Pancreas (tissue), 10 donors: ENCODE measurements around the gene DNAH6. TPM values are rescaled to one million over a fixed set of nuclear protein-coding genes. Genes with fewer than 3 reads are reported as not detected.
"Not testable (repeated sequence)": the region's sequence is repeated elsewhere in the genome, so short reads cannot be mapped to it uniquely, and the experiment has no call there.

Source experiments
- ATAC-seq, 4 donors: fragments of 200-7000 bp; cut with Tn5 transposase; one replicate each; pipeline versions ENCODE4 v1.8.0 to v1.9.1; 2020; ENCODE audit warnings: mild to moderate bottlenecking in 4 of 4, moderate library complexity in 4 of 4
- DNase-seq, 6 donors: peaks; one replicate each; pipeline ENCODE4 v3.0.0-alpha.2; 2020
- FAIRE-seq: peaks from 2 replicates; lab custom pipeline; 2012; peaks lifted over from hg19 to GRCh38; lab: Jason Lieb, UNC
- H3K27ac ChIP-seq, 4 donors: fragments of 200-600 bp; sonication (generic); 1 replicate in 3 of 4; 2 replicates in 1 of 4; pipeline versions ENCODE4 v1.5.0 to v1.8.0; 2020
- H3K27me3 ChIP-seq, 4 donors: fragments of 200-600 bp; one replicate each; pipeline ENCODE4 v1.8.0; 2021
- H3K36me3 ChIP-seq, 3 donors: fragments of 200-600 bp; sonication (generic) in 1 of 3; one replicate each; pipeline versions ENCODE4 v1.5.0 to v1.8.0; 2020 to 2021
- H3K4me1 ChIP-seq, 3 donors: fragments of 200-600 bp; one replicate each; pipeline ENCODE4 v1.8.0; 2021
- H3K4me3 ChIP-seq, 4 donors: fragments of 200-600 bp; sonication (generic) in 2 of 4; one replicate each; pipeline versions ENCODE4 v1.5.0 to v1.8.0; 2020 to 2021
- H3K9me3 ChIP-seq, 4 donors: fragments of 200-600 bp; one replicate each; pipeline ENCODE4 v1.8.0; 2021
- WGBS, 2 donors: extraction: QIAGEN DNeasy Blood & Tissue Kit; methylation state at CpG; one replicate each; pipeline ENCODE4 v1.1.7; 2013; 5-methylcytosine and 5-hydroxymethylcytosine counted together
- intact Hi-C, 3 donors: fragments of 100-400 bp; cut with DNase I; formaldehyde crosslinking; loops; one replicate each; pipeline versions ENCODE4 v1.11.1 to v1.14.2; 2022
- polyA plus RNA-seq, 2 donors: library from polyadenylated mRNA; stranded (reverse); fragments of 200-250 nt; gene quantifications; one replicate each; pipeline ENCODE4 v1.2.3, GENCODE V29; 2013
- total RNA-seq, 6 donors: library from RNA; stranded (reverse); fragmentation: NEBNext Ultra II Directional in 4 of 6; extraction: Animal tissue kit (Norgen Biotek cat#: 25700) in 4 of 6; gene quantifications; one replicate each; pipeline versions ENCODE4 v1.2.1 to v1.2.4, GENCODE V29; 2021 to 2023
- TF ChIP-seq, protein P1 (sequence below), 4 donors: fragments of 200-600 bp; sonication (generic) in 3 of 4; IDR thresholded peaks; one replicate each; pipeline versions ENCODE4 v1.5.0 to v1.8.0; 2021; ENCODE audit warnings: antibody characterized with exemption in 4 of 4
- donor health status: healthy with polysubstance abuse.
- donor health status: DM: no; HTN: no; CAD: no; lungs with moderate emphysema.
- donor health status: DM: no; HTN: no; CAD: no.
- donor health status: control.
- donor health status: control.
- donor health status: Bipolar disorder and iron deficiency.
- donor health status: DM: yes; HTN: yes; CAD: no.
- donor health status: DM: no; HTN: no; CAD: no.
- donor health status: DM: no; HTN: no; CAD: no.
- donor health status: DM: yes; HTN: yes; CAD: no.

The DNAH6 gene
- total and polyA plus RNA-seq, 8 donors = 0.19 to 1.6 (median 0.81) TPM

DNA sequence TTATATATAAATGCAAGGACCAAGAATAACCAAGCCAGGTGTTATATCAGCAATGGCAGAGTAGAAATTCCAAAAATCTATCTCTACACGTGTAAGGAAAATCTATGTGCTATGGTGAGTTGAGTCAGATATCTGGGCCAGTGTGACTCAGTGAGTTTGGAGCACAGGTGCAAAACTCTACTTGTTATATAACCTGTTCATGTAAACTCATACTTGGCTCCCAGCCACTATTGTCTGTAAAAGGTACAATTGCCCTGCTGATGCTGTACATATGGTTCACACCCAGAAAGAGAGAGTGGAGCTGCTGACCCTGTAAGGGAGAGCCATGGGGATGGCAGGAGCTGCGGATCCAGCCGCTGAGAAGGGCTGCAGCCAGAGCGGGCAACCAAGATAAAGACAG lies 252.5 kb downstream of the DNAH6 start:
- H3K27me3 ChIP-seq = no peaks in the 10 kb centered on the region
- intact Hi-C loops = no loop called here
- H3K27ac ChIP-seq = no peak overlapping the region
- no peaks in the 10 kb centered on the region for H3K9me3 ChIP-seq
- FAIRE-seq (no peak), DNase-seq (peak in 1 of 6 donors; percentile 28), ATAC-seq (no peak)
- TF ChIP-seq, protein P1, sequence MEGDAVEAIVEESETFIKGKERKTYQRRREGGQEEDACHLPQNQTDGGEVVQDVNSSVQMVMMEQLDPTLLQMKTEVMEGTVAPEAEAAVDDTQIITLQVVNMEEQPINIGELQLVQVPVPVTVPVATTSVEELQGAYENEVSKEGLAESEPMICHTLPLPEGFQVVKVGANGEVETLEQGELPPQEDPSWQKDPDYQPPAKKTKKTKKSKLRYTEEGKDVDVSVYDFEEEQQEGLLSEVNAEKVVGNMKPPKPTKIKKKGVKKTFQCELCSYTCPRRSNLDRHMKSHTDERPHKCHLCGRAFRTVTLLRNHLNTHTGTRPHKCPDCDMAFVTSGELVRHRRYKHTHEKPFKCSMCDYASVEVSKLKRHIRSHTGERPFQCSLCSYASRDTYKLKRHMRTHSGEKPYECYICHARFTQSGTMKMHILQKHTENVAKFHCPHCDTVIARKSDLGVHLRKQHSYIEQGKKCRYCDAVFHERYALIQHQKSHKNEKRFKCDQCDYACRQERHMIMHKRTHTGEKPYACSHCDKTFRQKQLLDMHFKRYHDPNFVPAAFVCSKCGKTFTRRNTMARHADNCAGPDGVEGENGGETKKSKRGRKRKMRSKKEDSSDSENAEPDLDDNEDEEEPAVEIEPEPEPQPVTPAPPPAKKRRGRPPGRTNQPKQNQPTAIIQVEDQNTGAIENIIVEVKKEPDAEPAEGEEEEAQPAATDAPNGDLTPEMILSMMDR (IDR thresholded peaks at IDR 0.05) = no peak
- no peak overlapping the region for H3K4me3 ChIP-seq
- 77 to 86% methylated on average over 4 of the region's 4 CpGs for WGBS, 2 donors
- H3K4me1 ChIP-seq = no peaks in the 10 kb centered on the region
- H3K36me3 ChIP-seq = no peaks in the 10 kb centered on the region

GRCh38 chr2:84770280-84770679 lies 254.0 kb downstream of the DNAH6 start:
- Histone ChIP-seq H3K4me1 (no peaks in the 10 kb centered on the region), H3K27me3 (no peaks in the 10 kb centered on the region), H3K36me3 (no peaks in the 10 kb centered on the region), H3K27ac (no peak overlapping the region), H3K9me3 (no peaks in the 10 kb centered on the region), H3K4me3 (no peak overlapping the region)
- FAIRE-seq (no peak), DNase-seq (no peak), ATAC-seq (no peak)
- 82 to 91% methylated on average over 1 of the region's 1 CpG for WGBS, 2 donors
- TF ChIP-seq, protein P1 (IDR thresholded peaks at IDR 0.05) = no peak
- intact Hi-C loops = no loop called here

- Histone ChIP-seq H3K27ac (no peak overlapping the region), H3K36me3 (no peaks in the 10 kb centered on the region), H3K4me1 (no peaks in the 10 kb centered on the region), H3K27me3 (no peaks in the 10 kb centered on the region), H3K9me3 (no peaks in the 10 kb centered on the region), H3K4me3 (no peak overlapping the region)
- FAIRE-seq = no peak
- WGBS, 2 donors = 73 to 81% methylated on average over 1 of the region's 1 CpG
- DNase-seq = no peak
- intact Hi-C loops = no loop called here
- TF ChIP-seq, protein P1 (IDR thresholded peaks at IDR 0.05) = no peak
- ATAC-seq = no peak
Measured at GRCh38 chr2:84771251-84771650, 255.0 kb downstream of the DNAH6 start.

DNA sequence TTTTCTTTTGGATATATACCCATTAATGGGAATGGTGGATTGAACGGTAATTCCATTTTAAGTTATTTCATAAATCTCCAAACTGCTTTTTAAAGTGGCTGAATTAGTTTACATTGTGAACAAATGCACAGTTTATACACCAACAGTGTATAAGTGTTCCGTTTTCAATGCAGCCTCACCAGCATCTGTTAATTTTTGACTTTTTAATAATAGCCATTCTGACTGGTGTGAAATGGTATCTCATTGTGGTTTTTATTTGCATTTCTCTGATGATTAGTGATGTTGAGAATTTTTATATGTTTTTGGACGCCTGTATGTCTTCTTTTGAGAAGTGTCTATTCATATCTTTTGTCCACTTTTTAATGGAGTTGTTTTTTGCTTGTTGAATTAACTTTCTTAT lies 257.3 kb downstream of the DNAH6 start:
- FAIRE-seq = not testable (repeated sequence)
- 54 to 73% methylated on average over 3 of the region's 3 CpGs for WGBS, 2 donors

DNA sequence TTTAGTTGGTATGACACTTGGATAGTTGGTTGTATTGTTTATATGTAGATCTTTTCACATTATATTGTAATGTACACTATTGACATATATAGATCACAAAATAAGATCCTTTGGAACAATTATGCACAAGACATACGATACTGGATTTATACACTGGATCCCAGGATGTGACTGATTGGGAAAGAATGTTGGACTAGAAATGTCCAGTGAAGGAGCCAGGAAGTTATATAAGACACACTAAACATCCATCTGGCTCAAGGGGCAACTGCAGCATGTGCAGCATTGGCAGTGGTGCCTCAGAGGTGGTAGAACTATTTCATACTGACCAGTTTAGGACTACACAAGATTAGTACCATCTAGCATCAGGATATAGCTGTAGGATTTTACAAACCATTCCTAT lies 259.7 kb downstream of the DNAH6 start:
- WGBS, 2 donors = 84 to 88% methylated on average over 1 of the region's 1 CpG
- no peak for ATAC-seq
- FAIRE-seq = no peak

More for the DNA sequence above, 257.3 kb downstream of the DNAH6 start:
- H3K27me3 ChIP-seq, ATAC-seq, H3K4me3 ChIP-seq, H3K36me3 ChIP-seq, DNase-seq, H3K27ac ChIP-seq, intact Hi-C loops, H3K9me3 ChIP-seq, H3K4me1 ChIP-seq: not testable (repeated sequence)

More for the DNA sequence above, 259.7 kb downstream of the DNAH6 start:
- H3K9me3 ChIP-seq = no peaks in the 10 kb centered on the region
- DNase-seq = no peak
- H3K4me1 ChIP-seq = no peaks in the 10 kb centered on the region
- no peaks in the 10 kb centered on the region for H3K36me3 ChIP-seq
- H3K27me3 ChIP-seq = no peaks in the 10 kb centered on the region
- TF ChIP-seq, protein P1 (IDR thresholded peaks at IDR 0.05) = no peak
- no peak overlapping the region for H3K27ac ChIP-seq
- intact Hi-C loops = no loop called here
- H3K4me3 ChIP-seq = no peak overlapping the region
